MCF 10A (cell line): Measurements from ENCODE around the gene ZMIZ1. TPM values are rescaled to one million over a fixed set of nuclear protein-coding genes. Genes with fewer than 3 reads are reported as not detected.

Experiments used
- BruUV-seq: library from RNA; stranded (reverse); fragments of 400-500 nt; replicated peaks from 2 replicates; lab custom pipeline; 2021; lab: Mats Ljungman, UMichigan
- CTCF ChIA-PET: fragments of 300-600 bp; sonication (Branson Sonifier 250); formaldehyde crosslinking; extraction: SDS; loops from one replicate; lab custom pipeline; 2021; ENCODE audit warnings: antibody characterized with exemption, inconsistent platforms; lab: Yijun Ruan, JAX
- POLR2A ChIA-PET: fragments of 300-600, 350-650 bp; sonication (Branson Sonifier 250); formaldehyde crosslinking; extraction: SDS; loops from one replicate; lab custom pipeline; 2020; ENCODE audit warnings: antibody characterized with exemption, inconsistent platforms; lab: Yijun Ruan, JAX
- DNase-seq: peaks from one replicate; pipeline ENCODE4 v3.0.0-alpha.2; 2018; ENCODE audit not compliant: unreplicated experiment
- H3K27ac Mint-ChIP-seq: one replicate; pipeline ENCODE4 v1.8.0; 2022; ENCODE audit warnings: mild to moderate bottlenecking, low read depth, mixed read lengths; ENCODE audit not compliant: unreplicated experiment
- H3K27me3 Mint-ChIP-seq: one replicate; pipeline ENCODE4 v1.8.0; 2022; ENCODE audit warnings: mixed read lengths; ENCODE audit not compliant: insufficient read depth, unreplicated experiment
- H3K36me3 Mint-ChIP-seq: one replicate; pipeline ENCODE4 v1.8.0; 2022; ENCODE audit warnings: mild to moderate bottlenecking, moderate library complexity, mixed read lengths; ENCODE audit not compliant: insufficient read depth, unreplicated experiment
- H3K4me1 Mint-ChIP-seq: one replicate; pipeline ENCODE4 v1.8.0; 2022; ENCODE audit warnings: mixed read lengths; ENCODE audit not compliant: insufficient read depth, unreplicated experiment
- H3K4me3 Mint-ChIP-seq: one replicate; pipeline ENCODE4 v1.8.0; 2022; ENCODE audit warnings: mild to moderate bottlenecking, moderate library complexity, mixed read lengths; ENCODE audit not compliant: unreplicated experiment
- H3K9me3 Mint-ChIP-seq: one replicate; pipeline ENCODE4 v1.8.0; 2022; ENCODE audit warnings: mixed read lengths; ENCODE audit not compliant: unreplicated experiment
- intact Hi-C: fragments of 100-400 bp; cut with micrococcal nuclease; formaldehyde crosslinking; loops from 2 replicates; pipeline ENCODE4 v1.14.1; 2022
- total RNA-seq: library from RNA; stranded (reverse); gene quantifications from 2 replicates; pipeline ENCODE4 v1.2.3, GENCODE V29; 2022
- TF ChIP-seq, protein P1 (sequence below): fragments of 200-600 bp; IDR thresholded peaks from one replicate; pipeline ENCODE4 v1.8.0; 2022; ENCODE audit warnings: antibody characterized with exemption, mild to moderate bottlenecking; ENCODE audit not compliant: unreplicated experiment

ZMIZ1 gene
- total RNA-seq, 1 experiment from 2014 or later = 15.5 TPM

DNA sequence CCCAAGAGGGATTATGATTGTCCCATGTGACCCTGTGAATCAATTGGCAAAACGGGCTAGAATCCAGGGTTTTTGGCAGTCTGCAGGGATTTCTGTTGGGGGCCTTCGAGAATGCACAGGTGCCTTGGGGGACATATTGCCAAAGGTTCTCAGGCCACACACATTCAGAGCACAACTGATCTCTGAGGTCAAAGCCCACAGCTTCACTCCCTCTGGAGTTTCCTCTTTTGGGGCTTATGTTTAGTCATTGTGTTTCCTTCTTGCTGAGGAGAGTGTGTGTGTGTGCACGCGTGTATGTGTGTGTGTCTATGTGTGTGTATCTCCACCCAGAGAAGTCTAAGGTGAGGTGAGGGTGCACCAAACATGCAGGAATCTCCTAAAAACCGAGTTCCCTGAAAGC is 287.3 kb downstream of the ZMIZ1 start:
- no TSS peak for BruUV-seq
- POLR2A ChIA-PET = no interaction called here
- Mint-ChIP-seq H3K9me3 (no peaks in the 10 kb centered on the region), H3K4me1 (no peaks in the 10 kb centered on the region), H3K27me3 (peaks cover 9% of the 10 kb centered on the region), H3K36me3 (peaks cover 46% of the 10 kb centered on the region), H3K27ac (no peak overlapping the region), H3K4me3 (no peak overlapping the region)
- CTCF ChIA-PET = interaction anchor here (1.0 to 1.6 kb wide), 2 partner anchors 8 to 10 kb away, joined by 3 to 4 read pairs; no protein-coding TSS in a partner anchor
- no peak for DNase-seq
- TF ChIP-seq, protein P1, sequence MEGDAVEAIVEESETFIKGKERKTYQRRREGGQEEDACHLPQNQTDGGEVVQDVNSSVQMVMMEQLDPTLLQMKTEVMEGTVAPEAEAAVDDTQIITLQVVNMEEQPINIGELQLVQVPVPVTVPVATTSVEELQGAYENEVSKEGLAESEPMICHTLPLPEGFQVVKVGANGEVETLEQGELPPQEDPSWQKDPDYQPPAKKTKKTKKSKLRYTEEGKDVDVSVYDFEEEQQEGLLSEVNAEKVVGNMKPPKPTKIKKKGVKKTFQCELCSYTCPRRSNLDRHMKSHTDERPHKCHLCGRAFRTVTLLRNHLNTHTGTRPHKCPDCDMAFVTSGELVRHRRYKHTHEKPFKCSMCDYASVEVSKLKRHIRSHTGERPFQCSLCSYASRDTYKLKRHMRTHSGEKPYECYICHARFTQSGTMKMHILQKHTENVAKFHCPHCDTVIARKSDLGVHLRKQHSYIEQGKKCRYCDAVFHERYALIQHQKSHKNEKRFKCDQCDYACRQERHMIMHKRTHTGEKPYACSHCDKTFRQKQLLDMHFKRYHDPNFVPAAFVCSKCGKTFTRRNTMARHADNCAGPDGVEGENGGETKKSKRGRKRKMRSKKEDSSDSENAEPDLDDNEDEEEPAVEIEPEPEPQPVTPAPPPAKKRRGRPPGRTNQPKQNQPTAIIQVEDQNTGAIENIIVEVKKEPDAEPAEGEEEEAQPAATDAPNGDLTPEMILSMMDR = no peak
- intact Hi-C loops = no loop called here

DNA sequence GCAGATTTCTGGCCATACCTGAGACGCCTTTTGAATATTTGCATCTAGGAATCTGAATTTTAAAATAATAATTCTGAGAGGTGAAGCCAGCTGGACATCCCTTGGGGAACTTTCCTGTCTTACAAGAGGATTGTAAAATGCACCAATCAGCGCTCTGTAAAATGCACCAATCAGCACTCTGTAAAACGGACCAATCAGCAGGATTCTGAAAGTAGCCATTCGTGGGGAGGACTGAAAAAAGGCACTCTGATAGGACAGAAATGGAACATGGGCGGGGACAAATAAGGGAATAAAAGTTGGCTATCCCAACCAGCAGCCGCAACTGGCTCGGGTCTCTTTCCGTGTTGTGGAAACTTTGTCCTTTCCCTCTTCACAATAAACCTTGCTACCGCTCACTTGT is 288.4 kb downstream of the ZMIZ1 start:
- ChIA-PET CTCF (interaction anchor here (1.0 to 1.6 kb wide), 2 partner anchors 11 to 106 kb away, joined by 3 to 4 read pairs; no protein-coding TSS in a partner anchor), POLR2A (interaction anchor here (0.6 to 2.3 kb wide), 2 partner anchors 9 to 13 kb away, joined by 3 to 7 read pairs; no protein-coding TSS in a partner anchor)
- TF ChIP-seq, protein P1 = no peak
- no peaks in the 10 kb centered on the region for H3K9me3 Mint-ChIP-seq
- no peak overlapping the region for H3K27ac Mint-ChIP-seq
- no peaks in the 10 kb centered on the region for H3K4me1 Mint-ChIP-seq
- intact Hi-C loops = no loop called here
- no peak overlapping the region for H3K4me3 Mint-ChIP-seq
- peaks cover 35% of the 10 kb centered on the region for H3K36me3 Mint-ChIP-seq
- H3K27me3 Mint-ChIP-seq = peaks cover 19% of the 10 kb centered on the region
- DNase-seq = no peak
- BruUV-seq = no TSS peak

DNA sequence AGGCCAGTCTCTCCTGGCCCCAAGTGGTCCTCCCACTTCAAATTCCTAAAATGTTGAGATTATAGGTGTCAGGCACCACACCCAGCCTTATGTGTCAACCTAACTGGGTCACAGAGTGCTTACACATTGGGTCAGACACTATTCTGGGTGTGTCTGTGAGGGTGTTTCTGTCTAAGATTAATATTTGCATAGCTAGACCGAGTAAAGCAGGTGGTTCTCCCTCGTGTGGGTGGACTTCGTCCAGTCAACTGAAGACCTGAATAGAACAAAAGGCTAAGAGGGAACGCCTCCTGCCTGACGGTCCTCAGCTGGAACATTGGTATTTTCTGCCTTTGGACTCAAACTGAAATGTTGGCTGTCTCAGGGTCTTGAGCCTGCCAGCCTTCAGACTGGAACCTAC is 290.0 kb downstream of the ZMIZ1 start:
- TF ChIP-seq, protein P1 = no peak
- Mint-ChIP-seq H3K27ac (no peak overlapping the region), H3K4me1 (no peaks in the 10 kb centered on the region), H3K36me3 (peaks cover 21% of the 10 kb centered on the region), H3K9me3 (no peaks in the 10 kb centered on the region), H3K27me3 (peaks cover 35% of the 10 kb centered on the region), H3K4me3 (no peak overlapping the region)
- ChIA-PET CTCF (interaction anchor here (1.4 kb wide), 1 partner anchor 11 kb away, joined by 5 read pairs; the partner anchor contains the start of gene PPIF), POLR2A (interaction anchor here (2.3 kb wide), 1 partner anchor 10 kb away, joined by 7 read pairs; no protein-coding TSS in a partner anchor)
- no peak for DNase-seq
- intact Hi-C loops = no loop called here
- BruUV-seq = no TSS peak

DNA sequence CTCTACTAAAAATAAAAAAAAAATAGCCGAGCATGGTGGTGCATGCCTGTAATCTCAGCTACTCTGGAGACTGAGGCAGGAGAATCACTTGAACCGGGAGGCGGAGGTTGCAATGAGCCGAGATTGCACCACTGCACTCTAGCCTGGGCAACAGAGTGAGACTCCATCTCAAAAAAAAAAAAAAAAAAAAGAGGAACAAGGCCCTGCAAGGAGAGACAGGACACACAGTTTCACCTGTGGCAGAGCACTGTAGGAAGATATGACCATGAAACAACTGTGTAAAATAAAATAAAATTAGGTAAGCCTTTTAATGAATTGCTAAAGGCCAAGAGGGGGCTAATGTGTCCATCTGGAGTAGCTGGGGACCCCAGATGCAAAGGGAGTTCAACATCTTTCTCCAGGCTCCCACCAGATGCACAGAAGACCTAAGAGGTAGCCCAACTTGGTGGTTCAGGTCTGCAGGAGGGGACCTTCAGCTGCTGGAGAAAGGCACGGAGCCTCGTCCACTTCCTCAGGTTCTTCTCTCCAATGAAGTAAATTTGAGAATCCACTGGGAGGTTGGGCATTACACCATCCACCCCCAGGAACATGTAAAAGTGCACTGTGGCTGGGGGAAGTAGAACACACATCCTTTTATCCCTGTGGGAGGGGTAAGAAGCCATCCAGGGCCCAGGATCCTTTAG is 291.2 kb downstream of the ZMIZ1 start:
- TF ChIP-seq, protein P1 = no peak
- Mint-ChIP-seq H3K9me3 (no peaks in the 10 kb centered on the region), H3K27ac (no peak overlapping the region), H3K4me3 (no peak overlapping the region), H3K36me3 (peaks cover 10% of the 10 kb centered on the region), H3K27me3 (peaks cover 47% of the 10 kb centered on the region), H3K4me1 (no peaks in the 10 kb centered on the region)
- intact Hi-C loops = no loop called here
- no TSS peak for BruUV-seq
- CTCF ChIA-PET = interaction anchor here (1.2 kb wide), 1 partner anchor 15 kb away, joined by 5 read pairs; no protein-coding TSS in a partner anchor
- POLR2A ChIA-PET = no interaction called here
- DNase-seq = no peak
